Measurements from ENCODE around the gene SLC27A1.

The SLC27A1 gene

GRCh38 chr19:17445526-17446165 is 24.7 kb upstream of the SLC27A1 start:
- Histone ChIP-seq H4K8ac (ENCODE audit: low read depth, low read length) (no peak overlapping the region), H2BK5ac (ENCODE audit: low read length) (no peak overlapping the region), H2BK120ac (ENCODE audit: low read depth, low read length) (no peak overlapping the region), H3K9ac (ENCODE audit: low read length) (no peak overlapping the region), H3K27me3 (ENCODE audit: insufficient read depth, low read length, poor library complexity) (peaks cover 2% of the 10 kb centered on the region), H3K4me3 (ENCODE audit: low read length) (no peak overlapping the region), H3K4me2 (ENCODE audit: low read length) (no peak overlapping the region), H3K4me1 (ENCODE audit: control insufficient read depth, low read depth, low read length) (no peaks in the 10 kb centered on the region), H3K36me3 (ENCODE audit: control insufficient read depth, insufficient read depth, low read length) (no peaks in the 10 kb centered on the region), H4K5ac (ENCODE audit: low read length) (no peak overlapping the region), H3K56ac (ENCODE audit: low read length) (no peak overlapping the region), H2AK5ac (ENCODE audit: low read length) (no peak overlapping the region), H2BK15ac (replicated peaks; ENCODE audit: low read depth) (no peak overlapping the region), H3K79me1 (ENCODE audit: low read length) (no peaks in the 10 kb centered on the region), H3K79me2 (ENCODE audit: control insufficient read depth, insufficient read depth, low read length) (no peaks in the 10 kb centered on the region), H3K23ac (ENCODE audit: low read length) (no peak overlapping the region), H3K27ac (ENCODE audit: low read depth, low read length) (no peak overlapping the region), H3K18ac (ENCODE audit: low read length) (no peak overlapping the region), H3K4ac (ENCODE audit: low read depth, low read length) (no peak overlapping the region)
- WGBS (ENCODE audit: extremely low coverage, insufficient coverage, low lambda C conversion rate): 100% methylated on average over 1 of the region's 1 CpG
- DNase-seq: no peak

GRCh38 chr19:17447704-17448130 is 22.6 kb upstream of the SLC27A1 start:
- Histone ChIP-seq H2BK15ac (replicated peaks; ENCODE audit: low read depth) (no peak overlapping the region), H3K4ac (ENCODE audit: low read depth, low read length) (no peak overlapping the region), H3K56ac (ENCODE audit: low read length) (peak overlapping the region; percentile 78), H3K4me3 (ENCODE audit: low read length) (no peak overlapping the region), H3K79me2 (ENCODE audit: control insufficient read depth, insufficient read depth, low read length) (no peaks in the 10 kb centered on the region), H3K23ac (ENCODE audit: low read length) (no peak overlapping the region), H3K4me1 (ENCODE audit: control insufficient read depth, low read depth, low read length) (no peaks in the 10 kb centered on the region), H4K8ac (ENCODE audit: low read depth, low read length) (no peak overlapping the region), H2BK5ac (ENCODE audit: low read length) (no peak overlapping the region), H3K79me1 (ENCODE audit: low read length) (no peaks in the 10 kb centered on the region), H3K36me3 (ENCODE audit: control insufficient read depth, insufficient read depth, low read length) (no peaks in the 10 kb centered on the region), H4K5ac (ENCODE audit: low read length) (no peak overlapping the region), H3K27ac (ENCODE audit: low read depth, low read length) (no peak overlapping the region), H2AK5ac (ENCODE audit: low read length) (no peak overlapping the region), H3K18ac (ENCODE audit: low read length) (no peak overlapping the region), H3K4me2 (ENCODE audit: low read length) (peak overlapping the region; percentile 43), H3K9ac (ENCODE audit: low read length) (peak overlapping the region; percentile 53), H2BK120ac (ENCODE audit: low read depth, low read length) (no peak overlapping the region), H3K27me3 (ENCODE audit: insufficient read depth, low read length, poor library complexity) (peaks cover 2% of the 10 kb centered on the region)
- DNase-seq: no peak
- no CpG with 5 or more reads among the region's 5 CpGs for WGBS (ENCODE audit: extremely low coverage, insufficient coverage, low lambda C conversion rate)

GRCh38 chr19:17448131-17448967 is 22.0 kb upstream of the SLC27A1 start, which contains the start of gene TMEM221:
TSS of gene TMEM221 (minus strand) at chr19:17448668. CDS start at chr19:17448462, 206 bp downstream.
- WGBS (ENCODE audit: extremely low coverage, insufficient coverage, low lambda C conversion rate): no CpG with 5 or more reads among the region's 81 CpGs

GRCh38 chr19:17450264-17451075 is 19.9 kb upstream of the SLC27A1 start:
- H2BK5ac ChIP-seq (ENCODE audit: low read length): no peak overlapping the region
- no peak overlapping the region for H4K5ac ChIP-seq (ENCODE audit: low read length)
- no CpG with 5 or more reads among the region's 8 CpGs for WGBS (ENCODE audit: extremely low coverage, insufficient coverage, low lambda C conversion rate)
- H3K23ac ChIP-seq (ENCODE audit: low read length): no peak overlapping the region
- H3K27me3 ChIP-seq (ENCODE audit: insufficient read depth, low read length, poor library complexity): peaks cover 7% of the 10 kb centered on the region
- H3K27ac ChIP-seq (ENCODE audit: low read depth, low read length): no peak overlapping the region
- H3K9ac ChIP-seq (ENCODE audit: low read length): no peak overlapping the region
- H3K56ac ChIP-seq (ENCODE audit: low read length): no peak overlapping the region
- H3K79me1 ChIP-seq (ENCODE audit: low read length): no peaks in the 10 kb centered on the region
- no peaks in the 10 kb centered on the region for H3K4me1 ChIP-seq (ENCODE audit: control insufficient read depth, low read depth, low read length)
- no peak for DNase-seq
- no peak overlapping the region for H2BK15ac ChIP-seq (replicated peaks; ENCODE audit: low read depth)
- no peak overlapping the region for H3K4me2 ChIP-seq (ENCODE audit: low read length)
- no peak overlapping the region for H2AK5ac ChIP-seq (ENCODE audit: low read length)
- no peak overlapping the region for H2BK120ac ChIP-seq (ENCODE audit: low read depth, low read length)
- no peaks in the 10 kb centered on the region for H3K79me2 ChIP-seq (ENCODE audit: control insufficient read depth, insufficient read depth, low read length)
- H3K36me3 ChIP-seq (ENCODE audit: control insufficient read depth, insufficient read depth, low read length): no peaks in the 10 kb centered on the region
- H3K4ac ChIP-seq (ENCODE audit: low read depth, low read length): no peak overlapping the region
- no peak overlapping the region for H4K8ac ChIP-seq (ENCODE audit: low read depth, low read length)
- no peak overlapping the region for H3K4me3 ChIP-seq (ENCODE audit: low read length)
- no peak overlapping the region for H3K18ac ChIP-seq (ENCODE audit: low read length)

More at GRCh38 chr19:17448131-17448967, 22.0 kb upstream of the SLC27A1 start, which contains the start of gene TMEM221:
- H3K4me1 ChIP-seq (ENCODE audit: control insufficient read depth, low read depth, low read length): no peaks in the 10 kb centered on the region
- peak within 1 kb of the TSS; percentile 53 for H3K9ac ChIP-seq (ENCODE audit: low read length)
- no peak within 1 kb of the TSS for H3K4ac ChIP-seq (ENCODE audit: low read depth, low read length)
- no peaks in the 10 kb centered on the region for H3K36me3 ChIP-seq (ENCODE audit: control insufficient read depth, insufficient read depth, low read length)
- peak within 1 kb of the TSS; percentile 43 for H3K4me2 ChIP-seq (ENCODE audit: low read length)
- H3K18ac ChIP-seq (ENCODE audit: low read length): peak within 1 kb of the TSS; percentile 72
- no peak within 1 kb of the TSS for H2AK5ac ChIP-seq (ENCODE audit: low read length)
- H4K8ac ChIP-seq (ENCODE audit: low read depth, low read length): no peak within 1 kb of the TSS
- no peaks in the 10 kb centered on the region for H3K79me1 ChIP-seq (ENCODE audit: low read length)
- H2BK15ac ChIP-seq (replicated peaks; ENCODE audit: low read depth): no peak within 1 kb of the TSS
- peaks cover 2% of the 10 kb centered on the region for H3K27me3 ChIP-seq (ENCODE audit: insufficient read depth, low read length, poor library complexity)
- H3K56ac ChIP-seq (ENCODE audit: low read length): peak within 1 kb of the TSS; percentile 78
- no peak within 1 kb of the TSS for H3K27ac ChIP-seq (ENCODE audit: low read depth, low read length)
- H3K23ac ChIP-seq (ENCODE audit: low read length): no peak within 1 kb of the TSS
- no peak within 1 kb of the TSS for H4K5ac ChIP-seq (ENCODE audit: low read length)
- DNase-seq: peak; percentile 66
- H2BK5ac ChIP-seq (ENCODE audit: low read length): no peak within 1 kb of the TSS
- H2BK120ac ChIP-seq (ENCODE audit: low read depth, low read length): no peak within 1 kb of the TSS
- no peaks in the 10 kb centered on the region for H3K79me2 ChIP-seq (ENCODE audit: control insufficient read depth, insufficient read depth, low read length)
- H3K4me3 ChIP-seq (ENCODE audit: low read length): peak within 1 kb of the TSS; percentile 17

GRCh38 chr19:17451820-17452219 is 18.5 kb upstream of the SLC27A1 start:
- H3K79me2 ChIP-seq (ENCODE audit: control insufficient read depth, insufficient read depth, low read length): no peaks in the 10 kb centered on the region
- no peaks in the 10 kb centered on the region for H3K4me1 ChIP-seq (ENCODE audit: control insufficient read depth, low read depth, low read length)
- H4K8ac ChIP-seq (ENCODE audit: low read depth, low read length): no peak overlapping the region
- no peak overlapping the region for H3K18ac ChIP-seq (ENCODE audit: low read length)
- no peak overlapping the region for H3K27ac ChIP-seq (ENCODE audit: low read depth, low read length)
- no peaks in the 10 kb centered on the region for H3K36me3 ChIP-seq (ENCODE audit: control insufficient read depth, insufficient read depth, low read length)
- peaks cover 15% of the 10 kb centered on the region for H3K27me3 ChIP-seq (ENCODE audit: insufficient read depth, low read length, poor library complexity)
- no peak overlapping the region for H3K56ac ChIP-seq (ENCODE audit: low read length)
- no peak overlapping the region for H3K4me2 ChIP-seq (ENCODE audit: low read length)
- no CpG with 5 or more reads among the region's 4 CpGs for WGBS (ENCODE audit: extremely low coverage, insufficient coverage, low lambda C conversion rate)
- no peak overlapping the region for H2BK120ac ChIP-seq (ENCODE audit: low read depth, low read length)
- no peak overlapping the region for H2BK15ac ChIP-seq (replicated peaks; ENCODE audit: low read depth)
- no peak for DNase-seq
- H3K9ac ChIP-seq (ENCODE audit: low read length): no peak overlapping the region
- H3K23ac ChIP-seq (ENCODE audit: low read length): no peak overlapping the region
- no peak overlapping the region for H2AK5ac ChIP-seq (ENCODE audit: low read length)
- no peak overlapping the region for H3K4me3 ChIP-seq (ENCODE audit: low read length)
- no peak overlapping the region for H3K4ac ChIP-seq (ENCODE audit: low read depth, low read length)
- no peaks in the 10 kb centered on the region for H3K79me1 ChIP-seq (ENCODE audit: low read length)
- no peak overlapping the region for H2BK5ac ChIP-seq (ENCODE audit: low read length)
- H4K5ac ChIP-seq (ENCODE audit: low read length): no peak overlapping the region

All from mesendoderm (in vitro differentiated cells).